Neuron (in vitro differentiated cells): Measurements from ENCODE around the gene SEC63.
"Not testable (repeated sequence)": the region's sequence is repeated elsewhere in the genome, so short reads cannot be mapped to it uniquely, and the experiment has no call there.

Experiments used
- H2AFZ ChIP-seq: one replicate; pipeline ENCODE4 v1.6.1; 2013; ENCODE audit warnings: low read depth, mild to moderate bottlenecking, inconsistent platforms, low read length, moderate library complexity
- H3K27me3 ChIP-seq: one replicate; pipeline ENCODE4 v1.6.1; 2013; ENCODE audit warnings: low read length; ENCODE audit not compliant: insufficient read depth
- H3K36me3 ChIP-seq: one replicate; pipeline ENCODE4 v1.6.1; 2013; ENCODE audit warnings: low read length; ENCODE audit not compliant: insufficient read depth
- H3K4me1 ChIP-seq: one replicate; pipeline ENCODE4 v1.6.1; 2013; ENCODE audit warnings: low read length; ENCODE audit not compliant: insufficient read depth
- H3K4me3 ChIP-seq: 2 replicates; pipeline ENCODE4 v1.5.1; 2013; ENCODE audit warnings: mild to moderate bottlenecking, low read length, moderate library complexity
- H3K9me3 ChIP-seq: one replicate; pipeline ENCODE4 v1.6.1; 2013; ENCODE audit warnings: low read length

The SEC63 gene

GRCh38 chr6:107962723-107963122, 4.7 kb upstream of the SEC63 start:
- Histone ChIP-seq H3K4me3 (no peak overlapping the region), H3K27me3 (no peaks in the 10 kb centered on the region), H3K9me3 (no peaks in the 10 kb centered on the region), H3K36me3 (no peaks in the 10 kb centered on the region), H2AFZ (no peak overlapping the region), H3K4me1 (peaks cover 1% of the 10 kb centered on the region)

- no peak overlapping the region for H2AFZ ChIP-seq
- H3K36me3 ChIP-seq = peaks cover 3% of the 10 kb centered on the region
- no peaks in the 10 kb centered on the region for H3K9me3 ChIP-seq
- H3K4me1 ChIP-seq = peaks cover 5% of the 10 kb centered on the region
- no peaks in the 10 kb centered on the region for H3K27me3 ChIP-seq
- no peak overlapping the region for H3K4me3 ChIP-seq
Observed at GRCh38 chr6:107959392-107959791, 1.4 kb upstream of the SEC63 start.

- Histone ChIP-seq H2AFZ (peak overlapping the region; percentile 89), H3K4me3 (peak overlapping the region; percentile 98)
- H3K4me1 ChIP-seq, H3K9me3 ChIP-seq, H3K36me3 ChIP-seq, H3K27me3 ChIP-seq: not testable (repeated sequence)
Observed at GRCh38 chr6:107958689-107959362, 818 bp upstream of the SEC63 start.

DNA sequence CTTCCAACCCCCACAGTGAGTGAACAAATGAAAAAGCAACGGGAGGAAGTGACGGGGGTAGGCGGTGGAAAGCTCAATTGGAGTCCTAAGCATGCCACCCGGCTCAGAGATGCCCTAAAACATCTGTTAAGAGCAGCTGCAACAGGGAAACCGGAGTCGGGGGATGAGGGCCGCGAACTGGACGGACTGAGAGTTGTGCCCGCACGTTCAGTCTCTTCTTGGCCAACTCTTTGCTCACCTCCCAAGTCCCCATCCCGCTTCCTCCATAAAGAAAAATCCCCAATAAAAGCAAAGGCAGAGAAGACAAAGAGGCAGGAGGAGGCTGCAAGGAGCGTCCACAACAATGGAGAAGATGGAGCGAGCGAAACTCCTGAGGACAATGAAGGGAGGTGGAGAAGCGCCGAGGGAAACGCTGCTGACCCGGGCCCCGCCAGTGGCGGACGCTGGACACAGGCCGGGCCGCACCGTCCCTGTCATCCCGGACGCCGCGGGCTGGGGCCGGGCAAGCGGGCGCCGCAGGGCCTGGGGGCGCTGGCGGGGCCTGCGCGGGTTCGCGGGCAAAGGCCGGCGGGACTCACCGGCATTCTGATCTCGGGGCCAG, 600 bp downstream of the SEC63 start:
- H3K27me3 ChIP-seq = no peaks in the 10 kb centered on the region
- peak overlapping the region; percentile 33 for H2AFZ ChIP-seq
- no peaks in the 10 kb centered on the region for H3K9me3 ChIP-seq
- H3K36me3 ChIP-seq = peaks cover 3% of the 10 kb centered on the region
- H3K4me3 ChIP-seq = peak overlapping the region; percentile 98
- H3K4me1 ChIP-seq = peaks cover 5% of the 10 kb centered on the region

- Histone ChIP-seq H3K4me1 (peaks cover 5% of the 10 kb centered on the region), H2AFZ (peak overlapping the region; percentile 33), H3K36me3 (peaks cover 3% of the 10 kb centered on the region), H3K9me3 (no peaks in the 10 kb centered on the region), H3K4me3 (peak overlapping the region; percentile 98), H3K27me3 (no peaks in the 10 kb centered on the region)
Observed at GRCh38 chr6:107956586-107957307, 1.3 kb downstream of the SEC63 start.

DNA sequence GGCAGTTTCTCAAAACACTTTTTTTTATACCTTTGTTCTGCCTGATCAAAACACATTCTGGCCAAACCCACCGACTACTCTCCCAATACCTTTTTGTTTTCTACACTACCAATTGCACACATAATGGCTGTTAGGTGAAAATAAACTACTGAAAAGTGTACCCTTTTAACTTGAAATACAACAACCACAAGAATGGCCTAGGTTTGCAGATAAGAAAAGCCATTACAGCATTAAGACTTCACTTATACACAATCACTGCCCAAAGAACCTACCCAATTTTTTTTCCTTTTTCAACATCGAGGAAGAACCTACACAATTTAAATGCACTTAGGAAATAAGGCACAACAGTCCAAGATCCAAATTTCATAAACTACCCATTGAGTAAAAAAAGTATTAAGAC, 1.8 kb downstream of the SEC63 start:
- no peaks in the 10 kb centered on the region for H3K27me3 ChIP-seq
- H3K36me3 ChIP-seq = peaks cover 3% of the 10 kb centered on the region
- peak overlapping the region; percentile 98 for H3K4me3 ChIP-seq
- peaks cover 5% of the 10 kb centered on the region for H3K4me1 ChIP-seq
- peaks cover 2% of the 10 kb centered on the region for H3K9me3 ChIP-seq
- no peak overlapping the region for H2AFZ ChIP-seq

DNA sequence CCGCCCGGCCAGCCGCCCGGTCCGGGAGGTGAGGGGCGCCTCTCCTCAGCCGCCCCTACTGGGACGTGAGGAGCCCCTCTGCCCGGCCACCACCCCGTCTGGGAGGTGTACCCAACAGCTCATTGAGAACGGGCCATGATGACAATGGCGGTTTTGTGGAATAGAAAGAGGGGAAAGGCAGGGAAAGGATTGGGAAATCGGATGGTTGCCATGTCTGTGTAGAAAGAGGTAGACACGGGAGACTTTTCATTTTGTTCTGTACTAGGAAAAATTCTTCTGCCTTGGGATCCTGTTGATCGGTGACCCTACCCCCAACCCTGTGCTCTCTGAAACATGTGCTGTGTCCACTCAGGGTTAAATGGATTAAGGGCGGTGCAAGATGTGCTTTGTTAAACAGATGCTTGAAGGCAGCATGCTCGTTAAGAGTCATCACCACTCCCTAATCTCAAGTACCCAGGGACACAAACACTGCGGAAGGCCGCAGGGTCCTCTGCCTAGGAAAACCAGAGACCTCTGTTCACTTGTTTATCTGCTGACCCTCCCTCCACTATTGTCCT, 4.1 kb downstream of the SEC63 start:
- H2AFZ ChIP-seq, H3K27me3 ChIP-seq, H3K4me3 ChIP-seq, H3K36me3 ChIP-seq, H3K4me1 ChIP-seq, H3K9me3 ChIP-seq: not testable (repeated sequence)

DNA sequence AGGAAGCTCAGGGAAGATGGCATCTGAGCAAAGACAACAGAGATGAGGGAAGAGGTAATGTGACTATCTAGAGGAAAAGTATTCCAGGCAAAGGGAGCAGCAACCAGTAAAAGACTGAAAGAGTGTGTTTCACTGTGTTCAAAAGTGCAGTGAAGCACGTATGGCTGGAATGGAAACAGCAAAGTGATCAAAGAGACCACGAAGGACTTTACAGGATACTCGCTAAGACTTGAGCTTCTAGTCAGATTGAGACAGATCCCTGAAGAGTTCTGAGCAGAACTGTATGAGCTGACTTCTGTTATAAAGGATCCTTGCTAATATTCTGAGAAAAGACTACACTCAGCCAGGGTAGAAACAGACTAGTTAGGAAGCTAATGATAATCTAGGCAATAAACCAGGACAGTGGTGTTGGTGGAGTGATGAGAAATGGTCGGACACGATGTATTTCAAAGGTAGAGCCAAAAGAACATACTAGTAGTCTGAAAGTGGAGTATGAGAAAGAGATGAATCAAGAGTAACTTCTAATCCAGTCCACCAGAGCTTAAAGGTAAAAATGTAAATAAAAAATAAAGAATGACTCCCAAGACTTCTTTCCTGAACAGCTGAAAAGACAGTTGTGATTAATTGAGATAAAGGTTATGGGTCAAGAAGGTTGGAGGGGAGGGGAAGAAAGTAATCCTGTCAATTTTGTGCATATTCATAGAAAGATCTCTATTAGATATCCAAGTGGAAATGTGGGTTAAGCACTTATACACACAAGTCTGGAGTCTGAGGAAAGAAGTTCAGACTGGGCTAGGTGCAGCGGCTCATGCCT, 14.2 kb downstream of the SEC63 start:
- Histone ChIP-seq H3K9me3 (peaks cover 2% of the 10 kb centered on the region), H3K27me3 (no peaks in the 10 kb centered on the region), H3K4me1 (no peaks in the 10 kb centered on the region), H2AFZ (no peak overlapping the region), H3K4me3 (no peak overlapping the region), H3K36me3 (peaks cover 11% of the 10 kb centered on the region)

GRCh38 chr6:107942142-107942541, 15.9 kb downstream of the SEC63 start:
- Histone ChIP-seq H3K27me3 (no peaks in the 10 kb centered on the region), H3K36me3 (peaks cover 11% of the 10 kb centered on the region), H3K4me1 (no peaks in the 10 kb centered on the region), H3K4me3 (no peak overlapping the region), H2AFZ (no peak overlapping the region), H3K9me3 (peaks cover 4% of the 10 kb centered on the region)

- no peak overlapping the region for H2AFZ ChIP-seq
- peaks cover 11% of the 10 kb centered on the region for H3K36me3 ChIP-seq
- no peak overlapping the region for H3K4me3 ChIP-seq
- H3K27me3 ChIP-seq = no peaks in the 10 kb centered on the region
- H3K9me3 ChIP-seq = peaks cover 7% of the 10 kb centered on the region
- no peaks in the 10 kb centered on the region for H3K4me1 ChIP-seq
Observed at GRCh38 chr6:107941627-107942026, 16.4 kb downstream of the SEC63 start.

DNA sequence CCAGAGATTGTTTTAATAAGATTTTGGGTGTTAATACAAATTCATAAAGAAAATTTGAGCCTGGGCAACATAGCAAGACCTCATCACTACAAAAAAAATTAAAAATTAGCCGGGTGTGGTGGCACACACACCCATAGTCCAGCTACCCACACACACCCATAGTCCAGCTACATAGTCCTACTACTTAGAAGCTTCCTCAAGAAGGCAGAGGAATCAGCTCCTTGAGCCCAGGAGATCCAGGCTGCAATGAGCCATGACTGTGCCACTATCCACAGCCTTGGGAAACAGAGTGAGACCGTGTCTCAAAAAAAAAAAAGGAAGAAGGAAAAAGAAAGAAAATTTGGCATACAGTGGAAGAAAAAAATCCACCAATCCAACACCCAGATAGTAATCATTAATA, 16.8 kb downstream of the SEC63 start:
- peaks cover 11% of the 10 kb centered on the region for H3K36me3 ChIP-seq
- peaks cover 7% of the 10 kb centered on the region for H3K9me3 ChIP-seq
- H3K4me3 ChIP-seq = no peak overlapping the region
- no peaks in the 10 kb centered on the region for H3K27me3 ChIP-seq
- H3K4me1 ChIP-seq = no peaks in the 10 kb centered on the region
- H2AFZ ChIP-seq = no peak overlapping the region

DNA sequence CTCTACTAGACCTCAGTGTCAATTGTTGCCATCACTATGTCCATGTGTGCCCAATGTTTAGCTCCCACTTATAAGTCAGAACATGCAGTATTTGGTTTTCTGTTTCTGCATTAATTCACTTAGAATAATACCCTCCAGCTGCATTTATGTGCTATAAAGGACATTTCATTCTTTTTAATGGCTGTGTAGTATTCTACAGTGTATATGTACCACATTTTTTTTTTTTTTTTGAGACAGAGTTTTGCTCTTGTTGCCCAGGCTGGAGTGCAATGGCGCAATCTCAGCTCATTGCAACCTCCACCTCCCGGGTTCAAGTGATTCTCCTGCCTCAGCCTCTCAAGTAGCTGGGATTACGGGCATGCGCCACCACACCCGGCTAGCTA, 21.1 kb downstream of the SEC63 start:
- peaks cover 12% of the 10 kb centered on the region for H3K9me3 ChIP-seq
- H3K4me3 ChIP-seq, H2AFZ ChIP-seq, H3K36me3 ChIP-seq, H3K4me1 ChIP-seq, H3K27me3 ChIP-seq: not testable (repeated sequence)
